Neural cell (in vitro differentiated cells): Measurements from ENCODE around the gene HYAL1.

Source experiments
- CTCF ChIP-seq: fragments of 450-650 bp; IDR thresholded peaks from 2 replicates; pipeline ENCODE4 v1.5.1; 2014; ENCODE audit warnings: antibody characterized with exemption, mild to moderate bottlenecking, moderate library complexity; ENCODE audit not compliant: poor library complexity, severe bottlenecking
- EZH2 ChIP-seq: fragments of 200-600, 300-800 bp; shearing (Covaris generic), sonication (generic); IDR thresholded peaks from 2 replicates; pipeline ENCODE4 v1.6.1; 2014; ENCODE audit warnings: antibody characterized with exemption, low read length, borderline replicate concordance, mild to moderate bottlenecking; ENCODE audit not compliant: insufficient read depth, poor library complexity, severe bottlenecking
- RAD21 ChIP-seq: fragments of 450-650 bp; conservative IDR thresholded peaks from 2 replicates; pipeline ENCODE4 v1.6.1; 2014; ENCODE audit warnings: antibody characterized with exemption, mild to moderate bottlenecking, moderate library complexity

- TF ChIP-seq CTCF = no peak
- no peak for TF ChIP-seq EZH2
- TF ChIP-seq RAD21 = no peak
Observed at GRCh38 chr3:50340147-50340447, 36.7 kb upstream of the HYAL1 start.
